Endothelial cell of umbilical vein (primary cell): ENCODE data around the gene RSPH6A. TPM values are rescaled to one million over a fixed set of nuclear protein-coding genes. Genes with fewer than 3 reads are reported as not detected.

Experiments used
- BruUV-seq: library from RNA; stranded (reverse); fragments of 400-500 nt; replicated peaks from 2 replicates; lab custom pipeline; 2021; lab: Mats Ljungman, UMichigan
- CTCF ChIA-PET: fragments of 300-600, 350-600 bp; sonication (Branson Sonifier 250); formaldehyde crosslinking; loops from one replicate; lab custom pipeline; 2021; ENCODE audit warnings: antibody characterized with exemption, inconsistent platforms; lab: Charles Lee
- POLR2A ChIA-PET: fragments of 300-600, 350-600 bp; sonication (Branson Sonifier 250); formaldehyde crosslinking; loops from one replicate; lab custom pipeline; 2021; ENCODE audit warnings: antibody characterized with exemption, inconsistent platforms; lab: Charles Lee
- DNase-seq: peaks from one replicate; pipeline ENCODE4 v3.0.0-alpha.2; 2011; ENCODE audit warnings: low read depth, low spot score
- FAIRE-seq: peaks from 2 replicates; lab custom pipeline; 2011; peaks lifted over from hg19 to GRCh38; lab: Jason Lieb, UNC
- H2AFZ ChIP-seq: 2 replicates; pipeline ENCODE4 v1.6.0; 2012; ENCODE audit warnings: low read depth, low read length, control low read depth, inconsistent platforms
- H3K27ac ChIP-seq: 2 replicates; pipeline ENCODE4 v1.5.1; 2011; ENCODE audit warnings: low read depth, mild to moderate bottlenecking, control low read depth, low read length, moderate library complexity; ENCODE audit not compliant: insufficient read depth
- H3K27me3 ChIP-seq, 2 experiments: 2 replicates each; pipeline versions ENCODE4 v1.6.0 to v1.6.1; 2011; ENCODE audit warnings: low read length in 2 of 2, mixed read lengths in 1 of 2; ENCODE audit not compliant: control insufficient read depth in 2 of 2, insufficient read depth in 2 of 2
- H3K36me3 ChIP-seq, 2 experiments: 2 replicates in 1 of 2; 3 replicates in 1 of 2; pipeline ENCODE4 v1.5.1; 2011; ENCODE audit warnings: low read length in 2 of 2, mild to moderate bottlenecking in 1 of 2, moderate library complexity in 1 of 2; ENCODE audit not compliant: control insufficient read depth in 2 of 2, insufficient read depth in 2 of 2; ENCODE audit errors: extremely low read depth in 1 of 2
- H3K4me1 ChIP-seq: 3 replicates; pipeline ENCODE4 v1.5.1; 2011; ENCODE audit warnings: mild to moderate bottlenecking, low read length; ENCODE audit not compliant: control insufficient read depth, insufficient read depth; ENCODE audit errors: extremely low read depth
- H3K4me2 ChIP-seq: 2 replicates; pipeline ENCODE4 v1.6.1; 2011; ENCODE audit warnings: low read length, control low read depth, mixed read lengths; ENCODE audit not compliant: insufficient read depth
- H3K4me3 ChIP-seq, 3 experiments: fragments of 200-600 bp in 1 of 3; sonication (generic), shearing (Covaris generic) in 1 of 3; replicated peaks in 1 of 3; 2 replicates each; pipeline ENCODE4 v1.5.1; 2011 to 2016; ENCODE audit warnings: control low read depth in 3 of 3, low read length in 3 of 3, mild to moderate bottlenecking in 2 of 3, inconsistent platforms in 1 of 3, low read depth in 1 of 3, moderate library complexity in 1 of 3; ENCODE audit not compliant: insufficient read depth in 1 of 3
- H3K79me2 ChIP-seq: 2 replicates; pipeline ENCODE4 v1.6.0; 2012; ENCODE audit warnings: low read length, inconsistent platforms; ENCODE audit not compliant: control insufficient read depth, insufficient read depth
- H3K9ac ChIP-seq: replicated peaks from 2 replicates; pipeline ENCODE3; 2011; ENCODE audit warnings: low read length, control low read depth; ENCODE audit not compliant: insufficient read depth; ENCODE audit errors: extremely low read depth
- H3K9me1 ChIP-seq: replicated peaks from 3 replicates; pipeline ENCODE4 v1.6.0; 2011; ENCODE audit warnings: mild to moderate bottlenecking, low read length; ENCODE audit not compliant: control insufficient read depth, insufficient read depth; ENCODE audit errors: extremely low read depth
- H3K9me3 ChIP-seq: replicated peaks from 2 replicates; pipeline ENCODE4 v1.5.1; 2012; ENCODE audit warnings: low read length, inconsistent platforms; ENCODE audit not compliant: control insufficient read depth, insufficient read depth
- H4K20me1 ChIP-seq: replicated peaks from 2 replicates; pipeline ENCODE3; 2011; ENCODE audit warnings: mild to moderate bottlenecking, low read length; ENCODE audit not compliant: control insufficient read depth, insufficient read depth; ENCODE audit errors: extremely low read depth
- CTCF ChIP-seq, 2 donors: IDR thresholded peaks; 1 replicate in 1 of 2; 2 replicates in 1 of 2; pipeline ENCODE4 v1.5.1; 2011; ENCODE audit warnings: low read length in 2 of 2, mild to moderate bottlenecking in 2 of 2, moderate library complexity in 2 of 2, control low read depth in 1 of 2, inconsistent platforms in 1 of 2, low read depth in 1 of 2; ENCODE audit not compliant: insufficient read depth in 1 of 2; ENCODE audit errors: extremely low read depth in 1 of 2
- FOS ChIP-seq: IDR thresholded peaks from 2 replicates; pipeline ENCODE4 v1.6.1; 2011; ENCODE audit warnings: mild to moderate bottlenecking, low read length, moderate library complexity, borderline replicate concordance; ENCODE audit not compliant: insufficient read depth
- MAX ChIP-seq: IDR thresholded peaks from 2 replicates; pipeline ENCODE4 v1.6.1; 2011; ENCODE audit not compliant: insufficient read depth, insufficient read length
- POLR2A ChIP-seq: IDR thresholded peaks from 2 replicates; pipeline ENCODE4 v1.6.1; 2012; ENCODE audit warnings: low read depth, mild to moderate bottlenecking, control low read depth, low read length
- POLR2AphosphoS5 ChIP-seq: IDR thresholded peaks from 2 replicates; pipeline ENCODE4 v1.6.1; 2012; ENCODE audit warnings: low read depth, mild to moderate bottlenecking, control low read depth, low read length, moderate library complexity; ENCODE audit not compliant: insufficient read depth
- dilution Hi-C: fragments of 300-500 bp; cut with MboI; formaldehyde crosslinking; loops from one replicate; pipeline ENCODE4 v1.15.0; 2019; ENCODE audit warnings: low sequenced_read_pairs; ENCODE audit not compliant: extremely low pct_ligation_motif_present
- intact Hi-C: fragments of 100-400 bp; cut with micrococcal nuclease; formaldehyde crosslinking; loops from one replicate; pipeline ENCODE4 v1.10.0; 2022
- polyA plus RNA-seq, 4 experiments: library from polyadenylated mRNA; depleted of rRNA in 3 of 4; stranded (reverse) in 3 of 4; unstranded in 1 of 4; fragments of >200 nt; gene quantifications; 2 replicates each; pipeline versions ENCODE4 v1.2.1 to v1.2.3, GENCODE V29; 2011 to 2012; ENCODE audit warnings: missing spikeins in 1 of 4
- total RNA-seq: library from RNA; stranded (reverse); gene quantifications from 2 replicates; pipeline ENCODE4 v1.2.3, GENCODE V29; 2021

Gene RSPH6A
- total and polyA plus RNA-seq, 2 donors (not counting 3 experiments of a cell fraction or from before 2014, with no cell fraction given) = 0.03 to 0.62 TPM

DNA sequence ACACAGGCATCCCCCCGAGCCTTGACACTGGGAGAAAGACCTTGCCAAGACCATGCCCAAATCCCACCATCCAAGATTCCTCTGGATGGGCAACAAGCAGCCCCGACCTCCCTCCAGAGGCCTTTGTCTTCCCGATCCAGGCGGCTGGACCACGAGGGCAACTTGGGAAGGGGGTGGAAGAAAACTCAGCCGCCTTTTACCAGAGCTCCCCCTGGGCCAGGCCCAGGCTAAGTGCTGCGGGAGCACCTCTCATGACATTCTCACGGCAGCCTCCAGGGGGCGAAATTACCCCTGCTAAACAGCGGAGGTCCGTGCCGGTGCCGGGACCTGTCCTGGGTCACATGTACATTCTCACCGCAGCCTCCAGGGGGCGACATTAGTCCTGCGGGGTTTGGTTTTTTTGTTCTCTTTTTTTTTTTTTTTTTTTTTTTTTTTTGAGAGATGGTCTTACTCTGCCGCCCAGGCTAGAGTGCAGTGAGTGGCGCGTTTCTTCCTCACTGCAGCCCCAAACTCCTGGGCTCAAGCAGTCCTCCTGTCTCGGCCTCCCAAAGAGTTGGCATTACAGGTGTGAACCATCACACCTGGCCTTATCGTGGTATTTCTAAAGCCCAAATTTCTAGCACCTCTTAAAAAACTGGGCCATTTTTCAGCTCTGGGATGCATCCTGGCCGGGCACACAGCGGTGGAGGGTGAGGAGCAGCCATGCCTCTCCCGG is 2.1 kb upstream of the RSPH6A start:
- dilution Hi-C loops = no loop called here

More for the DNA sequence above, 2.1 kb upstream of the RSPH6A start:
- no TSS peak for BruUV-seq
- Histone ChIP-seq H3K4me2 (no peak overlapping the region), H3K79me2 (no peaks in the 10 kb centered on the region), H3K9me3 (no peaks in the 10 kb centered on the region), H2AFZ (no peak overlapping the region), H3K27ac (no peak overlapping the region), H3K4me3 (no peak overlapping the region), H3K9me1 (no peaks in the 10 kb centered on the region), H3K9ac (no peak overlapping the region), H3K36me3 (peaks cover 3 to 11% of the 10 kb centered on the region in 2 experiments), H4K20me1 (no peaks in the 10 kb centered on the region), H3K27me3 (no peaks in the 10 kb centered on the region), H3K4me1 (peaks cover 22% of the 10 kb centered on the region)
- TF ChIP-seq MAX = peak; percentile 73
- no peak for TF ChIP-seq FOS
- TF ChIP-seq POLR2AphosphoS5 = no peak
- TF ChIP-seq CTCF (IDR thresholded peaks at IDR 0.05; ENCODE audit: extremely low read depth in 1 of 2, insufficient read depth in 1 of 2, low read depth in 1 of 2, low read length in 2 of 2) = peak; percentile 98 to 100
- peak; percentile 28 for TF ChIP-seq POLR2A
- CTCF ChIA-PET = interaction anchor here (0.6 to 2.6 kb wide), 46 partner anchors 9 to 648 kb away, joined by 3 to 38 read pairs (median 6); partner anchors contain the start of genes CCDC61, DMPK, DMWD and FBXO46
- DNase-seq (peak; percentile 95), FAIRE-seq (peak; percentile 98)
- POLR2A ChIA-PET = interaction anchor here (0.6 kb wide), 1 partner anchor 35 kb away, joined by 5 read pairs; the partner anchor contains the start of gene DMPK
- intact Hi-C loops = loop anchor here (1.0 to 5.0 kb wide), 4 partner anchors 46 to 180 kb away; partner anchors contain the start of genes CCDC61, SIX5 and SYMPK
